ENCODE results near the gene IPO4.

- TF ChIP-seq CTCF (conservative IDR thresholded peaks at IDR 0.05) (peak; percentile 95), ZFX (IDR thresholded peaks at IDR 0.05) (no peak)
Observed at GRCh38 chr14:24160850-24161804, 27.5 kb downstream of the IPO4 start, which contains the start of gene IRF9.

Data from C4-2B (cell line).